HepG2 (cell line): ENCODE results near the gene ATP6V1C2. TPM values are rescaled to one million over a fixed set of nuclear protein-coding genes. Genes with fewer than 3 reads are reported as not detected.

ENCODE experiments used
- ATAC-seq: fragments of 200-7000 bp; cut with Tn5 transposase; 3 replicates; pipeline ENCODE4 v1.9.1; 2020; ENCODE audit warnings: mild to moderate bottlenecking, moderate library complexity
- BruUV-seq: library from RNA; stranded (reverse); fragments of 400-500 nt; replicated peaks from 2 replicates; lab custom pipeline; 2021; lab: Mats Ljungman, UMichigan
- CTCF ChIA-PET: fragments of 300-600 bp; formaldehyde crosslinking; extraction: SDS; loops from one replicate; lab custom pipeline; 2021; ENCODE audit warnings: low total read pairs, inconsistent platforms, low intra/inter-chr PET ratio; lab: Yijun Ruan, JAX
- POLR2A ChIA-PET: fragments of 350-600 bp; sonication (Branson Sonifier 250); formaldehyde crosslinking; loops from one replicate; lab custom pipeline; 2020; ENCODE audit warnings: antibody characterized with exemption, inconsistent platforms; lab: Yijun Ruan, JAX
- DNase-seq: peaks from one replicate; pipeline ENCODE4 v3.0.0-alpha.2; 2015; ENCODE audit warnings: low spot score
- FAIRE-seq: peaks from 3 replicates; lab custom pipeline; 2011; peaks lifted over from hg19 to GRCh38; lab: Jason Lieb, UNC
- H2AFZ ChIP-seq: one replicate; pipeline ENCODE4 v1.6.1; 2011; ENCODE audit warnings: low read length, inconsistent platforms
- H3K27ac ChIP-seq: fragments of 300-600 bp; 3 replicates; pipeline ENCODE4 v1.8.0; 2011; ENCODE audit warnings: mixed run types, mild to moderate bottlenecking, mixed read lengths, low read length, inconsistent platforms; ENCODE audit not compliant: insufficient read depth; ENCODE audit errors: extremely low read length
- H3K27me3 ChIP-seq, 2 experiments: fragments of 200-600 bp in 1 of 2; 2 replicates in 1 of 2; 3 replicates in 1 of 2; pipeline versions ENCODE4 v1.6.0 to v1.8.0; 2011; ENCODE audit warnings: low read length in 2 of 2, mild to moderate bottlenecking in 2 of 2, moderate library complexity in 2 of 2, inconsistent platforms in 1 of 2; ENCODE audit not compliant: insufficient read depth in 2 of 2, control insufficient read depth in 1 of 2
- H3K36me3 ChIP-seq, 2 experiments: fragments of 200-600 bp in 1 of 2; replicated peaks in 1 of 2; 2 replicates in 1 of 2; 3 replicates in 1 of 2; pipeline versions ENCODE4 v1.5.1 to v1.8.0; 2011; ENCODE audit warnings: low read length in 2 of 2, inconsistent platforms in 1 of 2; ENCODE audit not compliant: insufficient read depth in 2 of 2, control insufficient read depth in 1 of 2
- H3K4me1 ChIP-seq: 2 replicates; pipeline ENCODE4 v1.5.1; 2012; ENCODE audit warnings: low read length, inconsistent platforms; ENCODE audit not compliant: insufficient read depth
- H3K4me2 ChIP-seq: 2 replicates; pipeline ENCODE4 v1.6.0; 2011; ENCODE audit warnings: low read depth, low read length, inconsistent platforms
- H3K4me3 ChIP-seq, 3 experiments: fragments of 200-600 bp in 1 of 3; sonication (generic), shearing (Covaris generic) in 1 of 3; replicated peaks in 1 of 3; 2 replicates each; pipeline ENCODE4 v1.5.1; 2011 to 2016; ENCODE audit warnings: low read length in 3 of 3, inconsistent platforms in 2 of 3, low read depth in 2 of 3, mild to moderate bottlenecking in 2 of 3, control low read depth in 1 of 3, mixed read lengths in 1 of 3; ENCODE audit not compliant: insufficient read depth in 1 of 3
- H3K79me2 ChIP-seq: one replicate; pipeline ENCODE4 v1.6.1; 2011; ENCODE audit warnings: low read length, inconsistent platforms; ENCODE audit not compliant: insufficient read depth
- H3K9ac ChIP-seq: 2 replicates; pipeline ENCODE4 v1.6.0; 2011; ENCODE audit warnings: mild to moderate bottlenecking, low read depth, low read length, inconsistent platforms; ENCODE audit not compliant: insufficient read depth
- H3K9me3 ChIP-seq: 2 replicates; pipeline ENCODE4 v1.5.1; 2012; ENCODE audit warnings: mild to moderate bottlenecking, low read length
- H4K20me1 ChIP-seq: 2 replicates; pipeline ENCODE4 v1.6.0; 2011; ENCODE audit warnings: inconsistent platforms, mild to moderate bottlenecking, low read length, moderate library complexity; ENCODE audit not compliant: insufficient read depth
- ATF7 ChIP-seq, 2 experiments: fragments of 450-650 bp in 1 of 2; sonication (generic) in 1 of 2; formaldehyde crosslinking in 1 of 2; IDR thresholded peaks; 2 replicates each; pipeline versions ENCODE4 v1.4.0 to v1.6.1; 2016 to 2020; ENCODE audit warnings: antibody characterized with exemption in 1 of 2, mild to moderate bottlenecking in 1 of 2, missing genetic modification reagents in 1 of 2
- DR1 ChIP-seq: sonication (generic); formaldehyde crosslinking; IDR thresholded peaks from 2 replicates; pipeline ENCODE4 v1.8.0; 2021; ENCODE audit warnings: mild to moderate bottlenecking, missing genetic modification reagents, inconsistent platforms
- EED ChIP-seq: sonication (generic); formaldehyde crosslinking; IDR thresholded peaks from 2 replicates; pipeline ENCODE4 v1.5.0; 2020; ENCODE audit warnings: mild to moderate bottlenecking, missing genetic modification reagents
- GMEB1 ChIP-seq: sonication (generic); formaldehyde crosslinking; IDR thresholded peaks from 2 replicates; pipeline ENCODE4 v1.5.1; 2020; ENCODE audit warnings: missing genetic modification reagents, mild to moderate bottlenecking, borderline replicate concordance
- JDP2 ChIP-seq: sonication (generic); formaldehyde crosslinking; IDR thresholded peaks from 2 replicates; pipeline ENCODE4 v1.8.1; 2022; ENCODE audit warnings: missing genetic modification reagents, borderline replicate concordance
- NCOR1 ChIP-seq: fragments of 200-600 bp; sonication (generic); IDR thresholded peaks from 2 replicates; pipeline ENCODE4 v1.7.0; 2017; ENCODE audit warnings: antibody characterized with exemption, low read length, borderline replicate concordance
- NKX3-1 ChIP-seq: sonication (generic); formaldehyde crosslinking; IDR thresholded peaks from 2 replicates; pipeline ENCODE4 v1.5.0; 2020; ENCODE audit warnings: missing genetic modification reagents
- PAWR ChIP-seq: sonication (generic); formaldehyde crosslinking; IDR thresholded peaks from 2 replicates; pipeline ENCODE4 v1.4.0; 2020; ENCODE audit warnings: missing genetic modification reagents, mild to moderate bottlenecking, borderline replicate concordance
- PBX2 ChIP-seq: IDR thresholded peaks from 2 replicates; pipeline ENCODE4 v1.6.1; 2016; ENCODE audit warnings: control low read depth
- POLR2G ChIP-seq: fragments of 200-400 bp; formaldehyde crosslinking; IDR thresholded peaks from 2 replicates; pipeline ENCODE4 v1.6.1; 2018; ENCODE audit warnings: mild to moderate bottlenecking, low read depth, low read length, moderate library complexity
- PRMT3 ChIP-seq: sonication (generic); formaldehyde crosslinking; IDR thresholded peaks from 2 replicates; pipeline ENCODE4 v1.8.1; 2022; ENCODE audit warnings: low read depth, mild to moderate bottlenecking, moderate library complexity, missing genetic modification reagents, borderline replicate concordance
- RNF219 ChIP-seq: sonication (generic); formaldehyde crosslinking; IDR thresholded peaks from 2 replicates; pipeline ENCODE4 v1.5.0; 2020; ENCODE audit warnings: mild to moderate bottlenecking, missing genetic modification reagents
- SMAD1 ChIP-seq: sonication (generic); formaldehyde crosslinking; IDR thresholded peaks from 2 replicates; pipeline ENCODE4 v1.4.0; 2020; ENCODE audit warnings: missing genetic modification reagents, low read depth, mild to moderate bottlenecking, borderline replicate concordance
- SMAD9 ChIP-seq: sonication (generic); formaldehyde crosslinking; IDR thresholded peaks from 2 replicates; pipeline ENCODE4 v1.5.1; 2020; ENCODE audit warnings: mild to moderate bottlenecking, missing genetic modification reagents
- SNRNP70 ChIP-seq: fragments of 200-400 bp; formaldehyde crosslinking; IDR thresholded peaks from 2 replicates; pipeline ENCODE4 v1.6.1; 2017; ENCODE audit warnings: mild to moderate bottlenecking, low read depth, low read length, moderate library complexity
- SOX5 ChIP-seq: IDR thresholded peaks from 2 replicates; pipeline ENCODE4 v1.6.1; 2016; ENCODE audit warnings: borderline replicate concordance
- ZFP82 ChIP-seq: sonication (generic); formaldehyde crosslinking; IDR thresholded peaks from 2 replicates; pipeline ENCODE4 v1.5.1; 2020; ENCODE audit warnings: mild to moderate bottlenecking, missing genetic modification reagents, borderline replicate concordance
- ZKSCAN8 ChIP-seq: IDR thresholded peaks from 2 replicates; pipeline ENCODE4 v1.6.1; 2016; ENCODE audit warnings: borderline replicate concordance, missing genetic modification reagents, missing compliant biosample characterization
- ZNF720 ChIP-seq: sonication (generic); formaldehyde crosslinking; IDR thresholded peaks from 2 replicates; pipeline ENCODE4 v1.4.0; 2020; ENCODE audit warnings: missing genetic modification reagents
- ZNF740 ChIP-seq: sonication (generic); formaldehyde crosslinking; IDR thresholded peaks from 2 replicates; pipeline ENCODE4 v1.4.0; 2020; ENCODE audit warnings: missing genetic modification reagents
- WGBS: methylation state at CpG from one replicate; pipeline ENCODE4 v1.1.6; 2017; ENCODE audit warnings: low lambda C conversion rate; 5-methylcytosine and 5-hydroxymethylcytosine counted together
- in situ Hi-C: cut with HindIII; loops from 2 replicates; pipeline ENCODE4 v1.10.0; 2017; ENCODE audit warnings: low pct_unique_long_range_greater_than_20kb; ENCODE audit not compliant: extremely low pct_ligation_motif_present
- intact Hi-C: fragments of 100-400 bp; cut with micrococcal nuclease; formaldehyde crosslinking; loops from one replicate; pipeline ENCODE4 v1.10.0; 2022; ENCODE audit not compliant: unreplicated experiment
- polyA plus RNA-seq, 8 experiments: library from polyadenylated mRNA; depleted of rRNA in 3 of 8; stranded (reverse) in 7 of 8; unstranded in 1 of 8; fragments of >200 nt; fragmentation: Illumina TruSeq in 4 of 8; extraction: Trizol in 4 of 8; gene quantifications; 2 replicates each; pipeline versions ENCODE4 v1.2.1 to v1.2.3, GENCODE V29; 2011 to 2016; ENCODE audit warnings: low read depth in 4 of 8, missing spikeins in 1 of 8, mixed read lengths in 1 of 8; ENCODE audit not compliant: insufficient read depth in 1 of 8
- total RNA-seq, 5 experiments: library from RNA; depleted of rRNA; stranded (reverse); fragments of >200 nt; fragmentation: Illumina TruSeq; extraction: Trizol; gene quantifications; 2 replicates each; pipeline ENCODE4 v1.2.3, GENCODE V29; 2016; ENCODE audit warnings: low read depth in 1 of 5

ATP6V1C2 gene
- total and polyA plus RNA-seq, 2 of the 13 experiments (the other 11 are each of a cell fraction or from before 2014, with no cell fraction given) = 0.04 to 0.29 TPM

- TF ChIP-seq NCOR1 (no peak), RNF219 (CRISPR knock-in tag) (no peak), PAWR (CRISPR knock-in tag) (no peak), GMEB1 (CRISPR knock-in tag) (no peak), ZKSCAN8 (no peak), POLR2G (no peak), PRMT3 (CRISPR knock-in tag) (no peak)
Observed at GRCh38 chr2:10793816-10794215, 72.4 kb downstream of the ATP6V1C2 start (continued).

- no peak overlapping the region for H3K9ac ChIP-seq
- ATAC-seq = no peak
- ChIA-PET CTCF (no interaction called here), POLR2A (no interaction called here)
- H3K9me3 ChIP-seq = no peaks in the 10 kb centered on the region
- in situ Hi-C loops = no loop called here
- peaks cover 29% of the 10 kb centered on the region for H3K79me2 ChIP-seq
- 92% methylated on average over 5 of the region's 5 CpGs for WGBS
- no peak for FAIRE-seq
- intact Hi-C loops = no loop called here
- no peak overlapping the region for H2AFZ ChIP-seq
- H3K4me3 ChIP-seq = no peak overlapping the region
- H3K4me2 ChIP-seq = no peak overlapping the region
- BruUV-seq = no TSS peak
- H3K27me3 ChIP-seq = no peaks in the 10 kb centered on the region
- H3K36me3 ChIP-seq = peaks cover 28 to 87% of the 10 kb centered on the region in 2 experiments
- no peak overlapping the region for H3K27ac ChIP-seq
- DNase-seq = no peak
- H4K20me1 ChIP-seq = peaks cover 31% of the 10 kb centered on the region
- H3K4me1 ChIP-seq = no peaks in the 10 kb centered on the region
- TF ChIP-seq EED (CRISPR knock-in tag) (no peak), PBX2 (no peak), ZNF720 (CRISPR knock-in tag) (no peak), ATF7 (IDR thresholded peaks at IDR 0.05) (no peak), ATF7 (CRISPR knock-in tag; IDR thresholded peaks at IDR 0.05) (no peak), SOX5 (CRISPR knock-in tag) (no peak), SMAD9 (no peak), JDP2 (CRISPR knock-in tag) (no peak), ZFP82 (no peak), DR1 (CRISPR knock-in tag) (no peak), ZNF740 (CRISPR knock-in tag) (no peak), SMAD1 (no peak), SNRNP70 (no peak), NKX3-1 (no peak)
Observed at GRCh38 chr2:10794876-10795275, 73.4 kb downstream of the ATP6V1C2 start.
